ENCODE measurements around the gene FFAR1.

DNA sequence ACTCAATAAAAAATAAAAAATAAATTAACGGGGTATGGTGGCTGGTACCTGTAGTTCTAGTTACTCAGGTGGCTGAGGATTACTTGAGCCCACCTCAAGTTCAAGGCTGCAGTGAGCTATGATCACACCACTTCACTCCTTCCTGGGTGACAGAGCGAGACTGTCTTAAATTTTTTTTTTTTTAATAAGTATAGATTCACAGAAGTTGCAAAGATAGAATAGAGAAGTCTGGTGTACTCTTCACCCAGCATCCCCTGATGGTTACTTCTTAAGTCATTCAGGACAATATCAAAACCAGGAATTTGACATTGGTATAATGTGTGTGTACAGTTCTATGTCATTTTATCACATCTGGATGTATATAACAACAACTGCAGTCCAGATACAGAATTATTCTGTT is 26.4 kb upstream of the FFAR1 start:
- TF ChIP-seq, protein P1, sequence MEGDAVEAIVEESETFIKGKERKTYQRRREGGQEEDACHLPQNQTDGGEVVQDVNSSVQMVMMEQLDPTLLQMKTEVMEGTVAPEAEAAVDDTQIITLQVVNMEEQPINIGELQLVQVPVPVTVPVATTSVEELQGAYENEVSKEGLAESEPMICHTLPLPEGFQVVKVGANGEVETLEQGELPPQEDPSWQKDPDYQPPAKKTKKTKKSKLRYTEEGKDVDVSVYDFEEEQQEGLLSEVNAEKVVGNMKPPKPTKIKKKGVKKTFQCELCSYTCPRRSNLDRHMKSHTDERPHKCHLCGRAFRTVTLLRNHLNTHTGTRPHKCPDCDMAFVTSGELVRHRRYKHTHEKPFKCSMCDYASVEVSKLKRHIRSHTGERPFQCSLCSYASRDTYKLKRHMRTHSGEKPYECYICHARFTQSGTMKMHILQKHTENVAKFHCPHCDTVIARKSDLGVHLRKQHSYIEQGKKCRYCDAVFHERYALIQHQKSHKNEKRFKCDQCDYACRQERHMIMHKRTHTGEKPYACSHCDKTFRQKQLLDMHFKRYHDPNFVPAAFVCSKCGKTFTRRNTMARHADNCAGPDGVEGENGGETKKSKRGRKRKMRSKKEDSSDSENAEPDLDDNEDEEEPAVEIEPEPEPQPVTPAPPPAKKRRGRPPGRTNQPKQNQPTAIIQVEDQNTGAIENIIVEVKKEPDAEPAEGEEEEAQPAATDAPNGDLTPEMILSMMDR (IDR thresholded peaks at IDR 0.05): no peak
- TF ChIP-seq POLR2A (IDR thresholded peaks at IDR 0.05): no peak

Measured in gastroesophageal sphincter (tissue), 3 donors.